GM19099 (cell line): ENCODE results near the gene ZFP36.

Experiments
- POLR2A ChIP-seq: IDR thresholded peaks from 3 replicates; pipeline ENCODE4 v1.6.1; 2011; ENCODE audit warnings: low read depth; ENCODE audit not compliant: insufficient read length; ENCODE audit errors: extremely low read depth

Gene ZFP36

GRCh38 chr19:39399668-39400050, 7.0 kb upstream of the ZFP36 start:
- TF ChIP-seq POLR2A = no peak

GRCh38 chr19:39400061-39400460, 6.6 kb upstream of the ZFP36 start:
- TF ChIP-seq POLR2A = no peak

GRCh38 chr19:39401070-39401548, 5.5 kb upstream of the ZFP36 start:
- no peak for TF ChIP-seq POLR2A

DNA sequence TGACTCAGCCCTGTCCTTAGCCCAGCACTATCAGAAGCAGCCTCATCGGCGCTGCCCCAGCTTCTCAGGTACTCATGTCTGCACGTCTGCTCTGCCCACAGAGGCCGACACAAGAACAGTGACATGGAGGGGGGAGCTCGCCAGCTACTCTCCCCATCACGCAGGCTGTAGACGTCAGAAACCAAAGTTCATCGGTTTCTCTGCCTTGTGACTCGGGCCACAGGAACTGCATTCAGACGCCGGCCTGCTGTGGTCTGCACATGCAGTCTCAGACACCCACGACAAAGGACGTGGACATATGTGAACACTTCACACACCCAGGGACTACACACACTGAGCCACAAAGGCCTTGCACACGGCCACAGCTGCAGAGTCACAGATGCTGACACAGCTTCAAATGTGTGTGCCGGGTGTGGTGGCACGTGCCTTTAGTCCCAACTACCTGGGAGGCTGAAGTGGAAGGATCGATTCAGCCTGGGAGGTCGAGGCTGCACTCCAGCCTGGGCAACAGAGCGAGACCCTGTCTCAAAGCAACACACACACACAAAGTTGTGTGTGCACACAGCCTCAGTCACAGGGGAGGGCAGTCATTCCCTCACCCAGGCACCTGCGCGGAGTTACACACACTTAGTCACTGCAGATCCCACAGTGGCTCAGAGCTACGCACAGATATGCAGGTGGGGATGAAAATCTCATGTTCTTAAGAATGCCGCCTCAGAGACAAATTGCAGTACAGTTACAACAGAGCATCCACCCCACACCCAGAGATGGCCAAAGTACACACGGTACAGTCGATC, 4.9 kb upstream of the ZFP36 start:
- peak; percentile 43 for TF ChIP-seq POLR2A

GRCh38 chr19:39402346-39403300, 4.0 kb upstream of the ZFP36 start:
- peak; percentile 36 for TF ChIP-seq POLR2A

DNA sequence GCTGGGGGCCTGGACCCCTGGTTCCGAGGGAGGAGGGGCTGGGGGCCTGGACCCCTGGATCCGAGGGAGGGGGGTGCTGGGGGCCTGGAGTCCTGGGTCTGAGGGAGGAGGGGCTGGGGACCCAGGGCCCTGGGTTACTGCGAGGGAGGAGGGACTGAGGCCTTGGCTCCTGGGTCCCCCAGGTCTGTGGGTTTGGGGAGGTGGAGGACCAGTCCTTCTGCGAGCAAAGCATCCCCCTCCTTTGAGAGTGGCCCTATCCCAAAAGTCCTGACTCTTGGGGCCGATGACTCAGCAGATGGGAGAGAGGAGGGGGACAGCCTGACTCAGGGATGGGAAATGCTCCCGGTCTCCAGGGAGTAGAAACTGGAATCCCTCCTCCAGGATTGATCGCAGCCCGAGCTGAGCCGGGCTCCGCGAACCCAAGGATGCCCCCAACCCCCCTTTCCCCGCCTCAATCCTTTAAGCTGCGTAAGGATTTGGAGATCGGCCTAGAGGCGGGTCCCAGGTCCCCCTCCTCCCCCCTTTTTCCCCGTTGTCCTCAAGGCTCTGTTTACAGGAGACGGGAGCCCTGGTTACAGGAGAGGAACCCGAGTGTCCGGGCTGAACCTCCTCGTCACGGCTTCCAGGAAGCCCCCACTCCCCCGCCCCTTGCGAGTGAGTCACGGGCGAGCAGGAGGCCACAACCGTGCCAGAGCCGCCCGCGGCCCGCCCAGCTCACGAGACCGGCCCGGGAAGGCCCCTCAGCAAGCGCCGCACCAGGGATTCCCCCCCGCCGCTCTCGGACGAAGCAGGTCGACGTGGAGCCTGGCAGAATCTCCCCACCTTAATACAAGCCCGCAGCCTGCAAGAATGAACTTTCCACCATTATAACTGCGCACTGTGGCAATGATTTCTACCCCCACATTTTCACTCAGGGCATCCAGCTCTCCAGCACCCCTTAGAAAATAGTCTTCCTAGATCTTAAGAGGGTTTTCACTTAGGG, 3.0 kb upstream of the ZFP36 start:
- peak; percentile 53 for TF ChIP-seq POLR2A

DNA sequence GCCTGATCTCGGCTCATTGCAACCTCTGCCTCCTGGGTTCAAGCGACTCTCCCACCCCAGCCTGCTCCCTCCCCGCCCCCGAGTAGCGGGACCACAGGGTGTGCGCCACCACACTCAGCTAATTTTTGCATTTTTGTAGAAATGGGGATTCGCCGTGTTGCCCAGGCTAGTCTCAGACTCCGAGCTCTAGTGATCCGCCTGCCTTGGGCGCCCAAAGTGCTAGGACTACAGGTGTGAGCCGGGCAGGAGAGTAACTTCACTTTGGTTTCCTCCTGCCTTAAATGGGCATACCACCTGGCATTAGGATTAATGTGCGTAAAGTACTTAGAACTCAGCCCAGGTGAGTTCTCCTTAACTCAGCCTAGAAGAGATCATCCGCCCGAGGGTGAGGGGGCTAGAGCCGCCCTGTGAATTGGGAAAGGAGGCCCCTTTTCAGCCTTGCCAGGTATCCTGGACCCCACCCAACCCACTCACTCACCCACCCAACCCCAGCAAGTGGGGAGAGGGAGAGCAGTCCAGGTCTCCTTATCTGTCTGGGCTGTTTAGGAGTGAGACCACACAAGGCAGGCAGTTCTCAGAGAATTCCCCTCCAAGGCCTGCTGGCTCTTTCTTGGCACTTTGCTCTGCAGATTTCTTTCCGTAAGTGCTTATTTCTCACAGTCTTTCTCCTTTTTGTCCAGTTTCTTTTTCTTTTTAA, 1.2 kb upstream of the ZFP36 start:
- peak; percentile 12 for TF ChIP-seq POLR2A

DNA sequence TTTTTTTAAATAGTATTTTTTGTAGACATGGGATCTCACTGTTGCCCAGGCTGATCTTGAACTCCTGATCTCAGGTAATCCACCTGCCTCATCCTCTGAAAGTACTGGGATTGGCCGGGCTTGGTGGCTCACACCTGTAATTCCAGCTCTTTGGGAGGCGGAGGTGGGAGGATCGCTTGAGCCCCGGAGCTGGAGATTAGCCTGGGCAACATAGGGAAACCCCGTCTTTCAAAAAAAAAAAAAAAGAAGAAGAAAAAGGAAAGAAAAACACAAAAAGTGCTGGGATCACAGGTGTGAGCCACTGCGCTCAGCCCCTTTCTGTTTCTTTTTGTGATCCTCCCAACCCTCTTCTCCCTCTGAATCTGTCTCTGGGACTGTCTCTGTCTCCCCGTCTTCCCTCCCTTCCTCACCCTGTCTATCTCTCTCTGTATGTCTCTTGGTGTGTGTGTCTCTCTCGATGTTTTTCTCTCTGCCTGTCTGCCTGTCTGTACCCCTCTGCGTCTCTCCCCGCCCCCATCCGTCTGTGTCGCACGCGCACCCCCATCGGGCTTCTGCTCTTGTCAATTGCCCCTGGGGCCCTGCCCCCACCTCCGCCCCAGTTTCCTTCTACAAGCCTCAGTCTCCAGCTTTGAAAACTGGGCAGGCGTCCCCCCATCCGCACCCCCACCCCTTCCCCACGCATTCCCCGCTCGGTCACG, 540 bp upstream of the ZFP36 start:
- TF ChIP-seq POLR2A = no peak

DNA sequence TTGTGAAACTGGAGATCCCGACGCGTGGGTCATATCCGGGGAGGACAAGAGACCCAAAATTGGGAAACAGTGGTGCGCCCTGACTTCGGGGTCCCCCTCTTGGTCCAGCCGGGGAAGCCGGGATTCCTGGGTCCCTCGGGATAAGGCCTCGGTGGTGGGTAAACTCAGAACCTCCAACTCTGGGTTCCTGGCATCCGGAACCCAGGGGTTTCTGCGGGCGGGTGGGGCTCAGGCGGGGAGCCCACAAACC, 688 bp downstream of the ZFP36 start:
- TF ChIP-seq POLR2A = no peak

DNA sequence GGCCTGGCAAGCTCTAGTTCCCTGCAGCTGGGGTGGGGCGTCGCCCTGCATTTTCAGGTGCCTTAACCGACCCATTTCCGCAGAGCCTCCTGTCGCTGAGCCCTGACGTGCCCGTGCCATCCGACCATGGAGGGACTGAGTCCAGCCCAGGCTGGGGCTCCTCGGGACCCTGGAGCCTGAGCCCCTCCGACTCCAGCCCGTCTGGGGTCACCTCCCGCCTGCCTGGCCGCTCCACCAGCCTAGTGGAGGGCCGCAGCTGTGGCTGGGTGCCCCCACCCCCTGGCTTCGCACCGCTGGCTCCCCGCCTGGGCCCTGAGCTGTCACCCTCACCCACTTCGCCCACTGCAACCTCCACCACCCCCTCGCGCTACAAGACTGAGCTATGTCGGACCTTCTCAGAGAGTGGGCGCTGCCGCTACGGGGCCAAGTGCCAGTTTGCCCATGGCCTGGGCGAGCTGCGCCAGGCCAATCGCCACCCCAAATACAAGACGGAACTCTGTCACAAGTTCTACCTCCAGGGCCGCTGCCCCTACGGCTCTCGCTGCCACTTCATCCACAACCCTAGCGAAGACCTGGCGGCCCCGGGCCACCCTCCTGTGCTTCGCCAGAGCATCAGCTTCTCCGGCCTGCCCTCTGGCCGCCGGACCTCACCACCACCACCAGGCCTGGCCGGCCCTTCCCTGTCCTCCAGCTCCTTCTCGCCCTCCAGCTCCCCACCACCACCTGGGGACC, 1.2 kb downstream of the ZFP36 start:
- peak; percentile 36 for TF ChIP-seq POLR2A

DNA sequence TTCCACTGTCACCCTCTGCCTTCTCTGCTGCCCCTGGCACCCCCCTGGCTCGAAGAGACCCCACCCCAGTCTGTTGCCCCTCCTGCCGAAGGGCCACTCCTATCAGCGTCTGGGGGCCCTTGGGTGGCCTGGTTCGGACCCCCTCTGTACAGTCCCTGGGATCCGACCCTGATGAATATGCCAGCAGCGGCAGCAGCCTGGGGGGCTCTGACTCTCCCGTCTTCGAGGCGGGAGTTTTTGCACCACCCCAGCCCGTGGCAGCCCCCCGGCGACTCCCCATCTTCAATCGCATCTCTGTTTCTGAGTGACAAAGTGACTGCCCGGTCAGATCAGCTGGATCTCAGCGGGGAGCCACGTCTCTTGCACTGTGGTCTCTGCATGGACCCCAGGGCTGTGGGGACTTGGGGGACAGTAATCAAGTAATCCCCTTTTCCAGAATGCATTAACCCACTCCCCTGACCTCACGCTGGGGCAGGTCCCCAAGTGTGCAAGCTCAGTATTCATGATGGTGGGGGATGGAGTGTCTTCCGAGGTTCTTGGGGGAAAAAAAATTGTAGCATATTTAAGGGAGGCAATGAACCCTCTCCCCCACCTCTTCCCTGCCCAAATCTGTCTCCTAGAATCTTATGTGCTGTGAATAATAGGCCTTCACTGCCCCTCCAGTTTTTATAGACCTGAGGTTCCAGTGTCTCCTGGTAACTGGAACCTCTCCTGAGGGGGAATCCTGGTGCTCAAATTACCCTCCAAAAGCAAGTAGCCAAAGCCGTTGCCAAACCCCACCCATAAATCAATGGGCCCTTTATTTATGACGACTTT, 2.0 kb downstream of the ZFP36 start:
- TF ChIP-seq POLR2A = peak; percentile 19
